Amniotic stem cell (primary cell): ENCODE results near the gene CALY.

Experiments used
- DNase-seq: peaks from one replicate; lab custom pipeline; 2025; lab: John Stamatoyannopoulos, UW

The CALY gene

GRCh38 chr10:133366130-133366478 lies 29.4 kb upstream of the CALY start:
- no peak for DNase-seq

- no peak for DNase-seq
Measured at GRCh38 chr10:133365461-133366129, 28.9 kb upstream of the CALY start.

GRCh38 chr10:133364645-133365431 lies 28.1 kb upstream of the CALY start:
- DNase-seq, result no peak

GRCh38 chr10:133362846-133363245 lies 26.1 kb upstream of the CALY start:
- DNase-seq, result no peak

- DNase-seq, result no peak
Measured at GRCh38 chr10:133361773-133362441, 25.2 kb upstream of the CALY start.

- no peak for DNase-seq
Measured at GRCh38 chr10:133361227-133361626, 24.5 kb upstream of the CALY start.

- DNase-seq, result no peak
Measured at GRCh38 chr10:133359972-133360610, 23.4 kb upstream of the CALY start.

GRCh38 chr10:133359554-133359971 lies 22.9 kb upstream of the CALY start:
- no peak for DNase-seq

- no peak for DNase-seq
Measured at GRCh38 chr10:133358925-133359310, 22.2 kb upstream of the CALY start.

GRCh38 chr10:133358162-133358924 lies 21.6 kb upstream of the CALY start:
- no peak for DNase-seq

GRCh38 chr10:133357285-133358161 lies 20.8 kb upstream of the CALY start, which contains the start of gene FUOM:
Gene FUOM, minus strand, starts transcription at chr10:133358019. Its CDS starts 12 bp downstream, at chr10:133358007.
- DNase-seq, result no peak

- no peak for DNase-seq
Measured at GRCh38 chr10:133356549-133357284, 20.0 kb upstream of the CALY start.

- DNase-seq, result no peak
Measured at GRCh38 chr10:133355991-133356390, 19.3 kb upstream of the CALY start.

- DNase-seq, result no peak
Measured at GRCh38 chr10:133355266-133355665, 18.6 kb upstream of the CALY start.

GRCh38 chr10:133354672-133355240 lies 18.1 kb upstream of the CALY start:
- DNase-seq, result no peak

- no peak for DNase-seq
Measured at GRCh38 chr10:133353988-133354605, 17.4 kb upstream of the CALY start.

- no peak for DNase-seq
Measured at GRCh38 chr10:133353202-133353959, 16.7 kb upstream of the CALY start.
